NCI-H460 (cell line): ENCODE data around the gene SSH3. TPM values are rescaled to one million over a fixed set of nuclear protein-coding genes. Genes with fewer than 3 reads are reported as not detected.
"Not testable (repeated sequence)": the region's sequence is repeated elsewhere in the genome, so short reads cannot be mapped to it uniquely, and the experiment has no call there.

Source experiments
- DNase-seq: peaks from one replicate; pipeline ENCODE4 v3.0.0-alpha.2; 2016; ENCODE audit warnings: low read depth; ENCODE audit errors: extremely low read depth
- polyA plus RNA-seq: library from polyadenylated mRNA; depleted of rRNA; stranded (reverse); fragments of >200 nt; gene quantifications from 2 replicates; pipeline ENCODE4 v1.2.3, GENCODE V29; 2014; cell fraction: nucleus; rRNA removed
- total RNA-seq: library from RNA; depleted of rRNA; stranded (reverse); fragments of >200 nt; shearing (Covaris generic); gene quantifications from 2 replicates; pipeline ENCODE4 v1.2.3, GENCODE V29; 2014; rRNA removed

Gene SSH3
- total RNA-seq = 5.0 and 8.6 TPM in 2 replicates
- polyA plus RNA-seq = 55.0 and 71.8 TPM in 2 replicates

- peak; percentile 42 for DNase-seq
Measured at GRCh38 chr11:67303132-67303834, at the start of gene SSH3. Gene SSH3 (plus strand): TSS chr11:67303530. CDS start chr11:67303626, 96 bp downstream.

DNA sequence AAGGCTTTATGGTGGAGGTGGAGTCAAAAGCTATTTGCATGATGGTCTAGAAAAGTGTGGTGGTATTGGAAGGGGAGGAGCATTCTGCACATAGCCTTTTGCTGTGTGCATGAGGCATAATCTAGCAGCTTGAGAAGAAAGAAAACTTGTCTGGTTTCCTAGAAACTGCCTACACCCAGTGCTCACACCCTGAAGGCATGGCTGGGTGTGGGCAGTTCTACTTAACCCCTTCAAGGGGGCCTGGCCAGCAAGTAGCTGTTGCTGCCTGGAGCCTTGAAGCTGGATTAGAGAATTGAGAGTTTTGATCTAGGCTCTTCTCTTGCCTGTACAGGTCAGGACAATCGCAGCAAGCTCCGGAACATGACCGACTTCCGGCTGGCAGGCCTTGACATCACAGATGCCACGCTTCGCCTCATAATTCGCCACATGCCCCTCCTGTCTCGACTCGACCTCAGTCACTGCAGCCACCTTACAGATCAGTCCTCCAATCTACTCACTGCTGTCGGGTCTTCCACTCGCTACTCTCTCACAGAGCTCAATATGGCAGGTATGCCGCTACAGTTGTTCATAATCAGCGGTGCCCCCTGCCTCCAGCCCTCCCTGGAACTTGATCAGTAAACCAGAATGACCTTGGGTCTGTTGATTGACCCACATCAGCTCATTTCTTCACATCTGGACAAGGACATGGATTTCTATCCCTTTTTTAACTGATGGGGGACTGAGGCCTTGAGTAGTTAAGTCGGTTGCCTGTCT is 49.3 kb upstream of the SSH3 start:
- DNase-seq = no peak

GRCh38 chr11:67254798-67255197 is 48.5 kb upstream of the SSH3 start:
- DNase-seq = no peak

DNA sequence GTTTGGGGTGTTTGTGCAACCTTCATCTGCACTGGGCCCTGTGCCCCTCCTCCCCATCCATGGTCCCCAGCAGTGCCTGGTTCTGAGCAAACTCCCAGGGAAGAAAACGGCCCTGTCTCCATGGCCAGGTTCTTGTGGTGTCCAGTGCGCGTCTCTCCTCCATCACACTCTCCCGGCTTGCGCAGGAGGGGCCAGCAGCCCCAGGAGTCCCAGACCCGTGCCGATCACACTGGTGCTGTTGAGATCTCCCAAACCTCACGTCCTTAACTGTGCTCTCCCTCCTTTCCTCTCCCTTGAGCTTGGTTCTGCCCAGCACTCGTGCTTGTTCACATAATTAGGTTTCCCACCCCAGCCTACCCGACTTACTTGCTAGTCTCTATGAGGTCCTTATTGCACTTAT is 48.0 kb upstream of the SSH3 start:
- no peak for DNase-seq

- DNase-seq = no peak
Measured at GRCh38 chr11:67255864-67256263, 47.5 kb upstream of the SSH3 start.

- DNase-seq = no peak
Measured at GRCh38 chr11:67256477-67257135, 46.7 kb upstream of the SSH3 start.

GRCh38 chr11:67260406-67260805 is 42.9 kb upstream of the SSH3 start:
- no peak for DNase-seq

- DNase-seq = not testable (repeated sequence)
Measured at GRCh38 chr11:67260885-67261639, 42.3 kb upstream of the SSH3 start.

DNA sequence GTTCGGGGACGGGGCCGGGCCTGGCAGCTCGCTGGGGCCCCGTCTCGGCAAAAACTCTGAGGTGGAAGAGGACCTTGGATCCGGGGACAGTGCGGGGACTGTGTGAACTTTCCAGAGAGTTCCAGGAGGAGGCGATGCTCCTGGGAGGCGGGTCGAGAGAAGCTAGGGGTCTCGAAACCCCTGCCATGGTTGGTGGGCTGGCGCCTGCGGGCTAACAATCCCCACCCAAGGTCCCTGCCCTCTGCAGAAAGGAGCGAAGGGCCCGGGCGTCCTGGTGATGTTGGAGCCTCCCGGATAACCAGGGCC is 41.7 kb upstream of the SSH3 start:
- DNase-seq = no peak

- DNase-seq = no peak
Measured at GRCh38 chr11:67261946-67262681, 41.2 kb upstream of the SSH3 start.

- DNase-seq = no peak
Measured at GRCh38 chr11:67262731-67263675, 40.3 kb upstream of the SSH3 start.

GRCh38 chr11:67264260-67264659 is 39.1 kb upstream of the SSH3 start:
- DNase-seq = no peak

DNA sequence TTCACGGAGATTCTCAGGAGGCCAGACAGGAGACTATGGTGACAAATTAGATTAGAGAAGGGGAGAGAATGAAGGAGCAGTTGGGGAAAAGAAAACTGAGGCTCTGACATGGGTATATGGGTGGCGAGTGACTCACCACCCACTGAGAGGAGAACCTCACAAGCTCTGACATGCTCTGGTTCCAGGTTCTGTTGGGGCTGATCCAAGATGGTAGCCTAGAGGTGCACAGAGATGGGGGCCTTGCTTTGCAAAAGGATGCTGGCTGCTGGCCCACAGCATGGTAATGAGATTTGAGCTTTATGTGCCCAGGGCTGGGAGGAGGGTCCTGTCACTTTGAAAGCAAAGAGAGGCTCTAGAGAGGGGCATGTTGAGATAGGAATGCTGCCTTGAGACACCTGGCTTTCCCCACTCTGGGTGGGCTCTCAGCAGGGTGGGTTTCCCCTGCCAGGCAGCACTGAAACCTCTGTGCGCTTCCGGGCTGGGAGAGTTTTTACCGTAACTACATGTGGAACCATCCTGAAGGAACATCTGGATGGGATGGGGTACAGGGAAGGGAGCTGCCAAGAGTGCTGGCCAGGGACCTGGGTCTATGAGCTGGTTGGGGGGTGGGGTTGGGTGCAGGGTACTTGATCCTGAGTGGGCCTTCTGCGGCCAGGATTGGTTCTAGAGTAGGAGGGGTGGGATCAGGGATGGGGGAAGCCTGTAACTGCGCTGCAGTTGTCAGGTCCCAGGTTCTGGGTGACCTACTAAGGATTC is 38.3 kb upstream of the SSH3 start:
- DNase-seq = no peak

DNA sequence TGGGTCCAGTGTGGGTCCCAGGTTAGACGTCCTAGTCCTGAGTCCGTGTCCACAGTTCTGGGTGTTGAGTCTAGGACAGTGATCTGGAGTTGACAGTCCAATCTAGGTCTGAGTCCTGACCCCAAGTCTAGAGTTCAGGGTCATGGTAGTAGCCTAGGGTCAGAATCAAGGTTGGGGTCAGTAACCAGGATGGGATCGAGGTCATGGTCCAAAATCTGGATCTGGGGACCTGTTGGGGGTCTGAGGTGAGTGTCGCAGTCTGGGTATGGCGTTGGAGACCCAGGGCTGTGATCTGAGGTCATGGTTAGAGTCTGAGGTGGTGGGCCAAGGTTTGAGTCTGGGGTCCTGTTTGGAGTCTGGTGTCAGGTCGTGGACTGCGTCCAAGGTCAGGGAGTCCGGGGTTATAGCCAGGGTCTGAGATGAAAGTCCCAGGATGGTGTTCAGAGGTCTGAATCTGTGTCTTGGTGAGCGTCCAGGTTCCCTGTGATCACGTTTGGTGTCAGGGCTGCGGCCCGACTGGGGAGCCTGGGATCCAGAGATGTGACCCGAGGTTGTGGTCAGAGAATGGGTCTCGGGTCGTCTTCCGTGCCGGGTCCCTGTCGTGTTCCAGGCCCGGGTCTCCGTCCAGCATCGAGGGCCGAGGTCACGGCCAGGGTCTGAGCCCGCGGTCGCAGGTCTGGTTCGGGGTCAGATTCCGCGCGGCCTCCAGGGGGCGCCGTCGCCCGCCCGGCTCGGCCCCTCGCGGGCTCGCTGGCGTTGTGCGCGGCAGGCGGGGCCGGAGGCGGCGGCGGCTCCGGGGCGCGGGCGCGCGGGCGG is 37.5 kb upstream of the SSH3 start:
- peak; percentile 46 for DNase-seq

GRCh38 chr11:67266449-67267187 is 36.7 kb upstream of the SSH3 start, which contains the start of gene GRK2:
Gene GRK2 (plus strand): TSS chr11:67266473. CDS start chr11:67266700, 227 bp downstream.
- no peak for DNase-seq

GRCh38 chr11:67267188-67268080 is 35.9 kb upstream of the SSH3 start:
- DNase-seq = no peak
